Measurements from ENCODE around the gene TMTC1. TPM values are rescaled to one million over a fixed set of nuclear protein-coding genes. Genes with fewer than 3 reads are reported as not detected.

The TMTC1 gene
- polyA plus RNA-seq, 1 of the 3 experiments (the other 2 are of a cell fraction), result 0.13 TPM

- 39% methylated on average over 2 of the region's 2 CpGs for WGBS (ENCODE audit: low lambda C conversion rate)
- no peak overlapping the region for H3K27ac ChIP-seq (ENCODE audit: low read depth in 2 of 2, low read length in 1 of 2)
- H2AFZ ChIP-seq (ENCODE audit: low read depth), result no peak overlapping the region
- H3K4me1 ChIP-seq (ENCODE audit: control insufficient read depth in 1 of 2, insufficient read depth in 2 of 2, low read depth in 1 of 2, low read length in 1 of 2), result peaks cover 0 to 13% of the 10 kb centered on the region in 2 experiments; a peak in 2 of 4 replicates
- H3K4me3 ChIP-seq (ENCODE audit: low read depth in 2 of 2, low read length in 1 of 2), result no peak overlapping the region
- H4K20me1 ChIP-seq (ENCODE audit: insufficient read depth), result no peaks in the 10 kb centered on the region
- H3K9me2 ChIP-seq, result no peaks in the 10 kb centered on the region
- TF ChIP-seq SMC3 (IDR thresholded peaks at IDR 0.05; ENCODE audit: low read depth, low read length), result no peak
- no peak for TF ChIP-seq PBX3 (IDR thresholded peaks at IDR 0.05)
- no peak for TF ChIP-seq FOXM1 (IDR thresholded peaks at IDR 0.05; ENCODE audit: low read depth)
- TF ChIP-seq RCOR1 (IDR thresholded peaks at IDR 0.05; ENCODE audit: low read length), result peak; percentile 46
- TF ChIP-seq TCF12 (IDR thresholded peaks at IDR 0.05), result peak; percentile 25; the same call in 1 of the 2 replicates
- TF ChIP-seq REST (IDR thresholded peaks at IDR 0.05; ENCODE audit: low read depth, low read length), result no peak
- peak in 1 of 2 experiments; percentile 35; a peak in 1 of 4 replicates for TF ChIP-seq EP300 (IDR thresholded peaks at IDR 0.05; ENCODE audit: borderline replicate concordance in 1 of 2, low read depth in 1 of 2, low read length in 1 of 2)
- H3K36me3 ChIP-seq (replicated peaks in 1 of 2; ENCODE audit: control insufficient read depth in 1 of 2, insufficient read depth in 2 of 2, low read length in 1 of 2), result no peaks in the 10 kb centered on the region
- H3K9me3 ChIP-seq, result no peaks in the 10 kb centered on the region
- no peaks in the 10 kb centered on the region for H3K79me2 ChIP-seq (ENCODE audit: insufficient read depth)
- no peaks in the 10 kb centered on the region for H3F3A ChIP-seq (replicated peaks; ENCODE audit: insufficient read depth)
- no peak overlapping the region for H3K4me2 ChIP-seq
- ChIA-PET POLR2A (no interaction called here), CTCF (no interaction called here)
- no peaks in the 10 kb centered on the region for H3K27me3 ChIP-seq (ENCODE audit: insufficient read depth)
- no peak for DNase-seq
- H3K9ac ChIP-seq, result no peak overlapping the region
Measured at GRCh38 chr12:29614694-29615325, 168.9 kb downstream of the TMTC1 start.

GRCh38 chr12:29612912-29613311 lies 170.8 kb downstream of the TMTC1 start:
- H3K79me2 ChIP-seq (ENCODE audit: insufficient read depth), result no peaks in the 10 kb centered on the region
- ChIA-PET POLR2A (no interaction called here), CTCF (no interaction called here)
- H2AFZ ChIP-seq (ENCODE audit: low read depth), result no peak overlapping the region
- no peak overlapping the region for H3K4me2 ChIP-seq
- TF ChIP-seq RCOR1 (IDR thresholded peaks at IDR 0.05; ENCODE audit: low read length) (no peak), FOXM1 (IDR thresholded peaks at IDR 0.05; ENCODE audit: low read depth) (no peak)
- no peaks in the 10 kb centered on the region for H3K9me2 ChIP-seq
- H3K36me3 ChIP-seq (replicated peaks in 1 of 2; ENCODE audit: control insufficient read depth in 1 of 2, insufficient read depth in 2 of 2, low read length in 1 of 2), result no peaks in the 10 kb centered on the region
- no peaks in the 10 kb centered on the region for H3K9me3 ChIP-seq
- no peak overlapping the region for H3K9ac ChIP-seq
- H3K4me1 ChIP-seq (ENCODE audit: control insufficient read depth in 1 of 2, insufficient read depth in 2 of 2, low read depth in 1 of 2, low read length in 1 of 2), result peaks cover 0 to 17% of the 10 kb centered on the region in 2 experiments; a peak in 2 of 4 replicates
- H3F3A ChIP-seq (replicated peaks; ENCODE audit: insufficient read depth), result no peaks in the 10 kb centered on the region
- DNase-seq, result no peak
- H4K20me1 ChIP-seq (ENCODE audit: insufficient read depth), result no peaks in the 10 kb centered on the region
- H3K27ac ChIP-seq (ENCODE audit: low read depth in 2 of 2, low read length in 1 of 2), result no peak overlapping the region
- no peak overlapping the region for H3K4me3 ChIP-seq (ENCODE audit: low read depth in 2 of 2, low read length in 1 of 2)
- no peaks in the 10 kb centered on the region for H3K27me3 ChIP-seq (ENCODE audit: insufficient read depth)
